Glutamatergic neuron (in vitro differentiated cells): ENCODE measurements around the gene NEMF. TPM values are rescaled to one million over a fixed set of nuclear protein-coding genes. Genes with fewer than 3 reads are reported as not detected.

ENCODE experiments used
- DNase-seq: peaks from one replicate; pipeline ENCODE4 v3.0.0; 2022
- H3K27ac Mint-ChIP-seq: one replicate; pipeline ENCODE4 v1.8.0; 2020; ENCODE audit warnings: mild to moderate bottlenecking, mixed read lengths, inconsistent platforms; ENCODE audit not compliant: unreplicated experiment
- H3K27me3 Mint-ChIP-seq: one replicate; pipeline ENCODE4 v1.8.0; 2020; ENCODE audit warnings: mild to moderate bottlenecking, moderate library complexity, mixed read lengths, inconsistent platforms; ENCODE audit not compliant: unreplicated experiment
- H3K36me3 Mint-ChIP-seq: one replicate; pipeline ENCODE4 v1.8.0; 2020; ENCODE audit warnings: mild to moderate bottlenecking, mixed read lengths, inconsistent platforms; ENCODE audit not compliant: unreplicated experiment
- H3K4me1 Mint-ChIP-seq: one replicate; pipeline ENCODE4 v1.8.0; 2020; ENCODE audit warnings: mild to moderate bottlenecking, low read depth, mixed read lengths, inconsistent platforms; ENCODE audit not compliant: unreplicated experiment
- H3K4me3 Mint-ChIP-seq: one replicate; pipeline ENCODE4 v1.8.0; 2020; ENCODE audit warnings: mild to moderate bottlenecking, mixed read lengths, inconsistent platforms; ENCODE audit not compliant: unreplicated experiment
- H3K9me3 Mint-ChIP-seq: one replicate; pipeline ENCODE4 v1.8.0; 2020; ENCODE audit warnings: mild to moderate bottlenecking, moderate library complexity, mixed read lengths, inconsistent platforms; ENCODE audit not compliant: unreplicated experiment
- total RNA-seq: library from RNA; stranded (reverse); fragmentation: NEBNext Ultra II Directional; extraction: Animal tissue kit (Norgen Biotek cat#: 25700); gene quantifications from one replicate; pipeline ENCODE4 v1.2.1, GENCODE V29; 2021; ENCODE audit not compliant: unreplicated experiment
- TF ChIP-seq, protein P1 (sequence below): fragments of 200-600 bp; sonication (generic); IDR thresholded peaks from one replicate; pipeline ENCODE4 v1.5.0; 2021; ENCODE audit not compliant: partially characterized antibody, unreplicated experiment

NEMF gene
- total RNA-seq, 1 donor from 2014 or later, result 78.8 TPM

DNA sequence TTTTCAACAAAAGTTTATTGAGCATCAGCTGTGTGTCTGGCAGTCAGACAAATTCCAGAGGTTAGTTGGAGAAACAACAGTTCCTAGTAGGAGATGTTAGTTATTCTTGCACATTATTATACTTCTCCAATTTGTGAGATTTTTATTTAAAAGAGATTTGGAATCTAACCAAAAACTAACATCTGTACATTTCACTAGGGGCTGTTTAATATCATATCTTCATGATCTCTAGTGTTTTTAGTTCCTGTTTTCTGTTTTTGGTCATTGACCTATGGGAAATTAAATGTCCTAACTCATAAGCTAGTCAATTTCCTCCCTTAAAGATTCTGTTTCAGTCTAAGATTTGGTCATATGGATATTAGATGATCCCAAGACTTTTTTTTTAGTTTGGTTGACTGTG is 118.8 kb downstream of the NEMF start:
- DNase-seq, result no peak
- Mint-ChIP-seq H3K27ac (no peak overlapping the region), H3K36me3 (no peaks in the 10 kb centered on the region), H3K4me3 (no peak overlapping the region), H3K9me3 (no peaks in the 10 kb centered on the region), H3K4me1 (no peaks in the 10 kb centered on the region), H3K27me3 (no peaks in the 10 kb centered on the region)
- TF ChIP-seq, protein P1, sequence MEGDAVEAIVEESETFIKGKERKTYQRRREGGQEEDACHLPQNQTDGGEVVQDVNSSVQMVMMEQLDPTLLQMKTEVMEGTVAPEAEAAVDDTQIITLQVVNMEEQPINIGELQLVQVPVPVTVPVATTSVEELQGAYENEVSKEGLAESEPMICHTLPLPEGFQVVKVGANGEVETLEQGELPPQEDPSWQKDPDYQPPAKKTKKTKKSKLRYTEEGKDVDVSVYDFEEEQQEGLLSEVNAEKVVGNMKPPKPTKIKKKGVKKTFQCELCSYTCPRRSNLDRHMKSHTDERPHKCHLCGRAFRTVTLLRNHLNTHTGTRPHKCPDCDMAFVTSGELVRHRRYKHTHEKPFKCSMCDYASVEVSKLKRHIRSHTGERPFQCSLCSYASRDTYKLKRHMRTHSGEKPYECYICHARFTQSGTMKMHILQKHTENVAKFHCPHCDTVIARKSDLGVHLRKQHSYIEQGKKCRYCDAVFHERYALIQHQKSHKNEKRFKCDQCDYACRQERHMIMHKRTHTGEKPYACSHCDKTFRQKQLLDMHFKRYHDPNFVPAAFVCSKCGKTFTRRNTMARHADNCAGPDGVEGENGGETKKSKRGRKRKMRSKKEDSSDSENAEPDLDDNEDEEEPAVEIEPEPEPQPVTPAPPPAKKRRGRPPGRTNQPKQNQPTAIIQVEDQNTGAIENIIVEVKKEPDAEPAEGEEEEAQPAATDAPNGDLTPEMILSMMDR, result no peak

DNA sequence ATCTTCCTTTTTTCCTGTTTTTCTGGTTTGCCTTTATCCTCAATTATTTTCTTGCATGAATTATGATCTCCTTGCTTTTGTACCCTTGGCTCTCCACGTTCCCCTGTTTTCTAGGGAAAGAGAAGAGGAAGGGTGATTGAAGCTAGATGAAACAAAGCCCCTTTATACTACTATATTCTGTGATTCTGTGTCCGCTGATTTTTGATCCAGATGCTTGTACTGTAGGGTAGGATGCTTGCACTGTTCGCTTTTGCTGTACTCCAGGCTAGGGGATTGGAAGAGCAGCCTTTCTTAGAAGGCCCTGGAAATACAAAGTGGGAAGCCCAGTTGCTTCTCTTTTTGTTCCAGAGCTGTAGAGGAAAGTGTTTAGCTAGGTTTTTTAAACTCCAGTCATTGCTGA is 119.7 kb downstream of the NEMF start:
- Mint-ChIP-seq H3K27ac (no peak overlapping the region), H3K27me3 (no peaks in the 10 kb centered on the region), H3K9me3 (no peaks in the 10 kb centered on the region), H3K36me3 (no peaks in the 10 kb centered on the region), H3K4me3 (no peak overlapping the region), H3K4me1 (no peaks in the 10 kb centered on the region)
- DNase-seq, result no peak
- TF ChIP-seq, protein P1, result no peak

Other genes starting within 250 kb of the NEMF start
- 94.2 TPM for gene RPL36AL, start 232.2 kb downstream of the NEMF start, total RNA-seq
- gene MGAT2, start 232.0 kb downstream of the NEMF start, total RNA-seq, result 20.6 TPM
- gene DNAAF2, start 217.5 kb downstream of the NEMF start, total RNA-seq, result 19.1 TPM
- gene POLE2, start 164.6 kb downstream of the NEMF start, total RNA-seq, result 2.4 TPM
- 0.98 TPM for gene KLHDC1, start 159.7 kb downstream of the NEMF start, total RNA-seq
- 48.7 TPM for gene KLHDC2, start 84.6 kb downstream of the NEMF start, total RNA-seq
- gene ARF6, start 40.3 kb upstream of the NEMF start, total RNA-seq, result 38.8 TPM